Nephron (organoid): Measurements from ENCODE around the gene ATP1B2.

Source experiments
- H3K27ac Mint-ChIP-seq, 3 experiments: 2 replicates each; pipeline ENCODE4 v1.8.0; 2020; ENCODE audit warnings: mixed read lengths in 3 of 3, mild to moderate bottlenecking in 2 of 3, moderate library complexity in 1 of 3
- H3K27me3 Mint-ChIP-seq: 2 replicates; pipeline ENCODE4 v1.8.0; 2021; ENCODE audit warnings: low read depth, mild to moderate bottlenecking, moderate library complexity, mixed read lengths
- H3K36me3 Mint-ChIP-seq: 2 replicates; pipeline ENCODE4 v1.8.0; 2020; ENCODE audit warnings: low read depth, mixed read lengths
- H3K4me1 Mint-ChIP-seq: 2 replicates; pipeline ENCODE4 v1.8.0; 2020; ENCODE audit warnings: mixed read lengths
- H3K4me3 Mint-ChIP-seq, 3 experiments: 2 replicates each; pipeline ENCODE4 v1.8.0; 2020; ENCODE audit warnings: mild to moderate bottlenecking in 3 of 3, mixed read lengths in 3 of 3, moderate library complexity in 2 of 3
- H3K9me3 Mint-ChIP-seq: 2 replicates; pipeline ENCODE4 v1.8.0; 2020; ENCODE audit warnings: mixed read lengths
- TF ChIP-seq, protein P1 (sequence below), 3 experiments: fragments of 200-600 bp; sonication (generic); IDR thresholded peaks; one replicate each; pipeline ENCODE4 v1.5.0; 2021; ENCODE audit warnings: antibody characterized with exemption in 3 of 3; ENCODE audit not compliant: unreplicated experiment in 3 of 3

The ATP1B2 gene

GRCh38 chr17:7706631-7707354 lies 56.1 kb downstream of the ATP1B2 start:
- Mint-ChIP-seq H3K4me1 (peaks cover 39% of the 10 kb centered on the region), H3K9me3 (no peaks in the 10 kb centered on the region), H3K36me3 (peaks cover 17% of the 10 kb centered on the region), H3K4me3 (peak overlapping the region; percentile 89 to 94 (median 90)), H3K27me3 (peaks cover 38% of the 10 kb centered on the region), H3K27ac (no peak overlapping the region)
- TF ChIP-seq, protein P1, sequence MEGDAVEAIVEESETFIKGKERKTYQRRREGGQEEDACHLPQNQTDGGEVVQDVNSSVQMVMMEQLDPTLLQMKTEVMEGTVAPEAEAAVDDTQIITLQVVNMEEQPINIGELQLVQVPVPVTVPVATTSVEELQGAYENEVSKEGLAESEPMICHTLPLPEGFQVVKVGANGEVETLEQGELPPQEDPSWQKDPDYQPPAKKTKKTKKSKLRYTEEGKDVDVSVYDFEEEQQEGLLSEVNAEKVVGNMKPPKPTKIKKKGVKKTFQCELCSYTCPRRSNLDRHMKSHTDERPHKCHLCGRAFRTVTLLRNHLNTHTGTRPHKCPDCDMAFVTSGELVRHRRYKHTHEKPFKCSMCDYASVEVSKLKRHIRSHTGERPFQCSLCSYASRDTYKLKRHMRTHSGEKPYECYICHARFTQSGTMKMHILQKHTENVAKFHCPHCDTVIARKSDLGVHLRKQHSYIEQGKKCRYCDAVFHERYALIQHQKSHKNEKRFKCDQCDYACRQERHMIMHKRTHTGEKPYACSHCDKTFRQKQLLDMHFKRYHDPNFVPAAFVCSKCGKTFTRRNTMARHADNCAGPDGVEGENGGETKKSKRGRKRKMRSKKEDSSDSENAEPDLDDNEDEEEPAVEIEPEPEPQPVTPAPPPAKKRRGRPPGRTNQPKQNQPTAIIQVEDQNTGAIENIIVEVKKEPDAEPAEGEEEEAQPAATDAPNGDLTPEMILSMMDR (IDR thresholded peaks at IDR 0.05; ENCODE audit: unreplicated experiment in 3 of 3) = no peak
